Measurements from ENCODE around the gene EHF.

The EHF gene

GRCh38 chr11:34602245-34602644, 18.6 kb upstream of the EHF start:
- no peak for DNase-seq (ENCODE audit: low read depth in 2 of 2)

- no peak for DNase-seq (ENCODE audit: low read depth in 2 of 2)
Observed at GRCh38 chr11:34603129-34604001, 17.5 kb upstream of the EHF start.

GRCh38 chr11:34604145-34604544, 16.7 kb upstream of the EHF start:
- DNase-seq (ENCODE audit: low read depth in 2 of 2) = no peak

GRCh38 chr11:34604911-34605310, 16.0 kb upstream of the EHF start:
- DNase-seq (ENCODE audit: low read depth in 2 of 2) = no peak

GRCh38 chr11:34605481-34606325, 15.2 kb upstream of the EHF start:
- DNase-seq (ENCODE audit: low read depth in 2 of 2) = no peak

- DNase-seq (ENCODE audit: low read depth in 2 of 2) = no peak
Observed at GRCh38 chr11:34606326-34607120, 14.4 kb upstream of the EHF start.

GRCh38 chr11:34609187-34609751, 11.6 kb upstream of the EHF start:
- DNase-seq (ENCODE audit: low read depth in 2 of 2) = no peak

GRCh38 chr11:34609850-34610249, 11.0 kb upstream of the EHF start:
- DNase-seq (ENCODE audit: low read depth in 2 of 2) = no peak

- DNase-seq (ENCODE audit: low read depth in 2 of 2) = no peak
Observed at GRCh38 chr11:34610324-34611041, 10.4 kb upstream of the EHF start.

GRCh38 chr11:34613015-34613414, 7.9 kb upstream of the EHF start:
- DNase-seq (ENCODE audit: low read depth in 2 of 2) = no peak

- no peak for DNase-seq (ENCODE audit: low read depth in 2 of 2)
Observed at GRCh38 chr11:34613552-34614056, 7.3 kb upstream of the EHF start.

- no peak for DNase-seq (ENCODE audit: low read depth in 2 of 2)
Observed at GRCh38 chr11:34614344-34615104, 6.4 kb upstream of the EHF start.

- DNase-seq (ENCODE audit: low read depth in 2 of 2) = no peak
Observed at GRCh38 chr11:34616086-34616485, 4.8 kb upstream of the EHF start.

- no peak for DNase-seq (ENCODE audit: low read depth in 2 of 2)
Observed at GRCh38 chr11:34616830-34617504, 3.9 kb upstream of the EHF start.

GRCh38 chr11:34618406-34618805, 2.5 kb upstream of the EHF start:
- no peak for DNase-seq (ENCODE audit: low read depth in 2 of 2)

- DNase-seq (ENCODE audit: low read depth in 2 of 2) = no peak
Observed at GRCh38 chr11:34619062-34619516, 1.8 kb upstream of the EHF start.

GRCh38 chr11:34620202-34620601, 691 bp upstream of the EHF start:
- DNase-seq (ENCODE audit: low read depth in 2 of 2) = no peak

GRCh38 chr11:34621876-34622275, 983 bp downstream of the EHF start:
- no peak for DNase-seq (ENCODE audit: low read depth in 2 of 2)

GRCh38 chr11:34623463-34623862, 2.6 kb downstream of the EHF start:
- DNase-seq (ENCODE audit: low read depth in 2 of 2) = no peak
